Superior temporal gyrus (tissue), 1 donor: ENCODE results near the gene SMIM20.
A peak's percentile ranks its signal among the peaks of the same experiment; 100 is the strongest.
"Not testable (repeated sequence)": the region's sequence is repeated elsewhere in the genome, so short reads cannot be mapped to it uniquely, and the experiment has no call there.

Source experiments
- DNase-seq: peaks from one replicate; pipeline ENCODE4 v3.0.0-alpha.2; 2016; ENCODE audit errors: extremely low spot score

SMIM20 gene

DNA sequence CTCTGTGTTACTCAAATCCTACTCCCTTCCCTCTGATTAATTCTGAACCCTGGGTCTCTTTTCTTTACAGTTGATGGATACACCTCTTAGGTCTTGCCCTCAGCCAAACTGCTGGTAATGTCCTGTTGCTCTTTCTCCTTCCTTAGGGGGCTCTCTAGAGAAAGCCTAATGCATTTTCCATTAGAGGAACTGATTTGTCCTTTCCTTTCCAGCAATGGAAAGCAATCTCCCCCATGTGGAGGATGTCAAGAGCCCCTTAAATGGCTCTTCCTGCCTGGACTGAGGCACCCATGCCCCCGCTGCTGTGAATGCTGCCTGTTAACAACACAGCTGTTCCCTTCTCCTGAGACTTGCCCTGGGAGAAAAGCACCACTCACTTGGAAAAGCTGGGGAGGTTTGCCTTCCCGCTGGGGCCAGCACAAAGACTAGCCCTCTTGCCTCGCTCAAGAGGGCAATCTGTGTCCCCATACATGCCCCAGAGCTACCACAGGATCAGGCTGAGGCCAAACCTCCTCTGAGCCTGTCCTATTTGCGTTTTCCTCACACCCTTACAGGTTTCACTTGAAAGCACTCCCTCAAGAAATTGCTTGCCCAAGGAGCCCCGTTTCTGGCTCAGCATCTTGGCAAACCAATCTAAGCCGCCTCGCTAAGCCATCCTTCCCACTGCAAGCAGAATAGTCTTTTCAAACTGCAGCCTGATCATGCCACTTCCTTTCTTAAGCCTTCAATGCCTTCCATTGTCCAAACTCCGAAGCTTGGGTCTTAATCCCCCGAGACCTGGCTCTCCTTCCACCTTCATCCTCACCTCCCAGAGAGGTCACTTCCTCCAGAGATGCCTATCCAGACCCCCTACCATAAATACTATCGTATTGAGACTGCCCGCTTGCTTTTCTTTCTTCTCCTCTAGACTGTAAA, 23.2 kb upstream of the SMIM20 start:
- DNase-seq = peak; percentile 24

DNA sequence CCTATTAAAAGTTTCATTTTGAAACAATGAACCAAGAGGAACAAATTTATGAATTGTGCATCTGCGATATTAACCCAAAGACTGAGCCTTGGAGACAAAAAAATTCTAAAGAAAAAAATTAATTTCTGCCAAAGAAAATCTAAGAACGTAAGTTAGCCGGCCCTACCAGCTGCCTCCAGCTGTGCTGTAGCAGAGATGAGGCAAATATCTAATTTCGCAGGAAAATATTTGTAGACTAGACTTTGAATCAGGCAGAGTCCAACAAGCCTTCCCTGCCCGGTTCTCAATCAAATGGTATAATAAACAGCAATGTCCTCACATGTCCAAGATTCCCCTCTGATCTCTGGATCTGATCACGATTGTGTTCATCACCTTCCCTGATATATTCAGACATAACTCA, 21.2 kb upstream of the SMIM20 start:
- DNase-seq = no peak

DNA sequence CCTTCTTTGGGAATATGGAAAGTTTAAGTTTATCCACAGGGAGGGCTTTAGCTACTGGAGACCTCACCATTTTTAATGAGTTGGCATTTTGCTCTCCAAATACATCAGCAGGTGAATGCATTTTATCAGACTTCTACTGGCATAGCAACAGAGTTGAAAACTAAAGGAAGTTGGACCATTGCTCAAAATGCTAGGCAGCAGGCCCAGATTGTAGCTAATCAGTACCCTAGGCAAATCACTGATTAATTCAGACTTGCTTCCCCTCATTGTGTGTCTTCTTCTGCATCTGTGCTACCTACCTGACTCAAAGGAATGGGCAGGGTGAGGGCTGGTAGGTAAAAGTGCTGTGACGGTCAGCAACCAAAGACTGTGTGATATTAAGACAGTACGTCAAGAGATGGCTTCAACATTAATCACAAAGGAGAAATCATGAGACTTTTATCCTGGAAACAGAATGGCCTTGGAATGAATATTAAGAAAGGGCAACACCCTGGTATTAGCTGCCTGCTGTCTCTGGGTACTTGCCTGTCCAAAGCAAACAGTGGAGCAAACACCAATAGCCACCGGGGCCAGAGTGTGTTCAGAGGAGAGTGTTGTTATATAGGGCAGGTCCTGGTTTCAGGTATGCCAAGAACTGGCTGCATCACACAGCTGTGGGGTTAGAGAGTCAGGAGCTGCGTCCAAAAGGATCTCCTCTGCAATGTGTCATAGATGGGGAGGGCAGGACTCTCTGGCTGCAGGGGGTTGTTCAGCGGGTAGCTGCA, 17.1 kb upstream of the SMIM20 start:
- no peak for DNase-seq

DNA sequence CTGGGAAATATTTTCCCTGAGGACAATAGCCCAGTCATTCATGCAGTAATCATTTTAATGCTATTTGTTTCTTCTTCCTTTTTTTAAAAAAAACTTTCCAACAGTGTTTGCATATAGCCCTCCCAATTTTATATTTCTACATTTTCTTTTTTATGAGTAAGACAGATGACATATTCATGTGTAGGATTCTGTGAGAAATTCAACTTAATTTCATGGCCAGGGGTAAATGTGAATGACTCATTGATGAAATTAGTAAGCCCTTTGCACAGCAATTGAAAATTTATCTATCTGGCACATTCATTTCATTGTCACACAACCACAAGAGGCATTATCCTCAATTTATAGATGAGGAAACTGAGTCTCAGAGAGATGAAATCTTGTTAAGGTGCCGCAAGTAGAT, 13.7 kb upstream of the SMIM20 start:
- DNase-seq = no peak

DNA sequence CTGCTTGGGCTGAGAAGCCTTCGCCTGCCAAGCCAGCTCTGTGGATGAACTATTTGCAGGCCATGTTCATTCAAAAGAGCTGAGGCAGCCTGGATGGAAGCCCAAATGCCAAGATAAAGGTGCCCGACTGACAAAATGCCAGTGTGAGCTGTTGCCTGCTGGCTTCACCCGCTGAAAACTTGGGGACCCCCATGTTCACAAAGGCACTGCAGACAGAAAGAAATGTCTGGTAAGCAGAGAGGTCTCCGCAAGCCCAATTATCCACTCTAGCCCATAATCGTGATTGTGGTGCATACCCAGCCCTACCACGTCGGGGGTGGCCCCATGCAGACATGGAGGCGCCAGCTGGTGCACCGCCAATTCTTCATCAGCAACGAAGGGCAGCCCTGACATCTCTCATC, 13.0 kb upstream of the SMIM20 start:
- no peak for DNase-seq

DNA sequence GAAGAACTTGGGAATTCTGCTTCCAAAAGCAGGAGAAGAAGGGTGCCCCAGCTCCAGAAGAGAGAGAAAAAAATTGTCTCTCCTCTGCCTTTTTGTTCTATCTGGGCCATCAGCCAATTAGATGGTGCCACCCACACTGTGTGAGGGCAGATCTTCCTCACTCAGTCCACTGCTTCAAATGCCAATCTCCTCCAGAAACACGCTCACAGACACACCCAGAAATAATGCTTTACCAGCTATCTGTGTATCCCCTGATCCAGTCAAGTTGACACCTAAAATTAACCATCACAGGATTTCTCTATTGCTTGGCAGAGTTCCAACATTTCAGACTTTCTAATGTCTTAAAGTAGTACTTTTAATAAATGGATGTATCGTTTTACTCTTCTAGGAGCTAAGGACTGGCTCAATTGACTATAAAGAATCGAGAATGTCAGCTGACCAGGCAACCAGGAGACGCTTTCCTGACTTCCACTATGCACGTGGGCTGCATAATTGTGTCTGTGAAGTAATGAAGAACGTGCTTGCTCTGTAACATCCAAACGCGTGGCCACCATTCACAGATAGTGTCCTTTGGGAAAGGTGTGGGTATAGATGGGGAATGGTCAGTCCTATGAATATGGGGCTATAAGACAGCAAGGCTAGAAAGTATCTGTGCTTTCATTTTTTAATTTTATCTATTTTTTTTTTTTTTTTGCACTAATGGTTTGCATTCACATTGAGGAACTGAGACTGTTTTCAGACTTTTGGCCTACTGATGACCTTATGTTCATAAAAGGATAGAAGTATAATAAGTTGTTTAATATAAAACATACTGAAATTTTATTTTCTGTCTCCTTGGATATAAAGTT, 9.9 kb upstream of the SMIM20 start:
- peak; percentile 27 for DNase-seq

DNA sequence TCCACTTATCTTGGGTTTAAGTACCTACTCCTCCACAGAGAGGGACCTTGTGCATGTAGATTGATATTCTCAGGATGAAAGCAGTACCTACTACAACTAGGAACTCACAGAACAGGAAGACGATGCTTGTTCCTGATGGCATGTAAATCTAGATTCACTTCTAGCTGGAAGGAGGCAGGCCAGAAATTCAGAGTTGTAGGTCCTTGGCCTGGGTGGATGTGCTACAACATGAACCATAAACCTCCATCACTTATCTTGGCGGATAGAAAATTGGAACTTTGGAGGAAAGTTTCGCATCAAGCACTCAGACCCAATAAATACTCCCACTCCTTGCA, 9.3 kb upstream of the SMIM20 start:
- no peak for DNase-seq

DNA sequence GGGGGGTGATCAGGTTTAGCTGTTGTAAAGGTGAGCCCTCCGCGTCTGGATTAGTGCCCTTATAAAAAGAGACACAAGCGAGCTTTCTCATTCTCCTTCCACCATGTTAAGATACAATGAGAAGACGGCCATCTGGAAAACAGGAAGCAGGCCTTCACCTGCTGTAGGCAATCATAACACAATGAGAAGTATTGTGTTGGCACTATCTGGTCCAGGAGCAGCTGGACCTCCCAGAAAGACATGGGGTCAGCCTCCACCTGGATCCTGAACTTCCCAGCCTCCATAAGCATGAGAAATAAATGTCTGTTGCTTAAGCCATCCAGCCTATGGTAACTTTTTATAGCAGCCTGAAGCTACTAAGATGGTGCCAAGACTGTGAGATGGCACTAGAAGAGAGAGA, 8.6 kb upstream of the SMIM20 start:
- no peak for DNase-seq

DNA sequence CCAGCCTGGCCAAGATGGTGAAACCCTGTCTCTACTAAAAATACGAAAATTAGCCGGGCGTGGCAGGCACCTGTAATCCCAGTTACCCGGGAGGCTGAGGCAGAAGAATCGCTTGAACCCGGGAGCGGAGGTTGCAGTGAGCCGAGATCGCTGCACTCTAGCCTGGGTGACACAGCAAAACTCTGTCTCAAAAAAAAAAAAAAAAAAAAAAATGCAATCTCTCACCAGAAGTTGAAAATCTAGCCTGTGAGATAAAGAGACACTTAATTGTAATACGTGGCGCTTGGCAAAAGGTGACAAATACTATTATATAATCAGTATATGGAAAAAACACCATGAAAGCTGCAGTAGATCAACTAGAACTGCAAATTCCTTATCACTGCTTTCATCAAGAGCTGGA, 7.9 kb upstream of the SMIM20 start:
- DNase-seq = not testable (repeated sequence)

DNA sequence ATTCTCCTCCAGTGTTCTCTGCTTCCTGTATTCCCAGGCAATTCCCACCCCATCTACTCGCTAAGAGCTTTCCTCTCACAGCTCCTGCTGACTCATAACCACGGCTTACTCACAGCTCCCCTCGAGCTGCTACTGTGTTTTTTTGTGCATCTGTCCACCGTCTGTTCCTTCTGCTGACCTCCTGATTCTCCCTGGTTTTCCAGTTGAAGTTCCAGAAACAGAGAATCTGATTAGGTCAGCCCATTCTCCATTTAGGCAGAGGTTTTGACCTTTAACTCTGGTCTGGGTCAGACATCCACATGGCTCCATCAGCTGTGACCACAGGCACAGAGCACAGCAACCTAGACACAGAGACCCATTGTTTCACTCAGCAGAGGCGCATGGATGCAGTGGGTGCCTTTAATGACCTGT, 5.5 kb upstream of the SMIM20 start:
- DNase-seq = peak; percentile 61

DNA sequence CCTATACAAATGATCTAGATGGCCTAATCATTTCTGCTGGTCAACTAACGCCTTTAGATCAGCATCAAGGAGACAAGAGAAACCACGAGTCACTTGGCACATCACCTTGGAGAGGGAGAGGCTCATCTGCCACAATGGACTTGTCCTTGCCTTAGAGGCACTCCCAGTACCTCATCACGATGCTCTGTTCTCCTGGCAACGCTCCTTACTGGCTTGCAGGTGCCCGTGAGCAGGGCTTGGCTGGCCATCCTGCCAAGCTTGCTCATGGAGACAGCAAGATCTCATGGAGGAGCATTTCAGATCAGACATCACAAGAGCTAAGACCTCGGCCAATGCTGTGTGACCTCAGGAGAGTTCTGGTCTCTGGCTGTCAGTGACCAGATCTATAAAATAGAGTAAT, 2.7 kb upstream of the SMIM20 start:
- no peak for DNase-seq

DNA sequence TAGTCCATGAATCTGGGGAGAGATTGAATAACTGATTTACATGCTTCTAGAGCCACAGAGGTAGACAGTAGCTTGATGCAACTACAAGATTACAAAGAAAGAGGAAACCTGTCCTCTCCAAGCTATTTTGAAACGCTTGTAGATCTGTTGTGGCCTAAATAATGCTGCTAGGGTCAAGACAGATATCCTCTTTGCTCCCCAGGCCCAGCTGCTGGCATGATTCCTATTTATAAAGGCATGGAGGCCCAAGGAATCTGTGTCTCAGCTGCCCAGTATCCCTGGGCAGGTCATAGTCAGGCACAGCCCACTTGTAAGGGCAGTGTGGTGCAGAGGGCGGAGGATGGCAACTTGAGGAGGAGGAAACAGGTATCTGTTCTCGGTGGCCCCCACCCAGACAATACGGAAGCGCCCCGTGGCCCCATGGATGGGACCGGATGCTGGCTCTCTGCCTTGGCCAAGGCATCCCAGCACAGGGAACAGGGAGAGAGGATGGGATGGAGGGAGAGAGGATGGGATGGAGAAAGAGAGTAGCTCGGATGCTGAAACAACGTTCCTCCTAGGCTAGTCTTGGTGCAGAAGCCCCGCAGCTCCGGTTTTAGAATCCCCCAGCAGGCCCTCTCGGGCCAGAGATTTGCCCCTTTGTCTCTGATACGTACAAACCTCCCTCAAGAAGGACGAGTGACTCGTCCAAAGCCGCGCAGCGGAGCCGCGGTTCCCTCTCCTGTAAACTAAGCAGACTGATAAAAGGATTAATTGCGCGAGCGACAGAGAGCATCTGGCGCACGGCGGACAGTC, 767 bp upstream of the SMIM20 start:
- no peak for DNase-seq

DNA sequence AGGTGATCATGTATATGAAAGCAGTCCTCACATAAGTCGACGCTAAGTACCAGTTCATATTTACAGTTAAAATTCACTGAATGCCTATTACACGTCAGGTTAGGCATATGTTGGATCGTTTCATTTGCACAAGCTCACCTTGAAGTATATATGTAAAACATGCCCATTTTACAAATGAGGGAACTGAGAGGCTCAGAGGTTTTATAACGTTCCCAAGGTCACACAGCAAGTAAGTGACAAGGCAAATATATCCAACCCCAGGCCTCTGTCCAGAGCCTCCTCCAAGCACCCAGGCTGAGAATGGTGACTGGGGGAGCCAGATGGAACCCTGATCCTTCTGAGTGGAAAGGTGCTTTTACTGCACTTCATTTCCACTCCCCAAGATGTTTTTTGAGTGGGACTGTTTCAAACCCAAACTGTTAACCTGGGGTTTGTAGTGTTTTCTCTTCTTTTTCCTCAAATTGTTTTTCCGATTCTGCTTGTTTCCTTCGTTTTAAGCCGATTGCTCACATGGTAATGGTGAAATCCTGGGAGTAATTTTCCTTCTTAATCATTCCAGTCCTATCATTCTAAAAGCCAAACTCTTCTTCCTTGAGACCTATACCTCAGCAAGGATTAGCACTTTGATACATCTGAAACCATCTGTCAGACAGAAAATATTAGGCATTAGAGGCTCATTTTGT, 791 bp downstream of the SMIM20 start:
- DNase-seq = peak; percentile 32

DNA sequence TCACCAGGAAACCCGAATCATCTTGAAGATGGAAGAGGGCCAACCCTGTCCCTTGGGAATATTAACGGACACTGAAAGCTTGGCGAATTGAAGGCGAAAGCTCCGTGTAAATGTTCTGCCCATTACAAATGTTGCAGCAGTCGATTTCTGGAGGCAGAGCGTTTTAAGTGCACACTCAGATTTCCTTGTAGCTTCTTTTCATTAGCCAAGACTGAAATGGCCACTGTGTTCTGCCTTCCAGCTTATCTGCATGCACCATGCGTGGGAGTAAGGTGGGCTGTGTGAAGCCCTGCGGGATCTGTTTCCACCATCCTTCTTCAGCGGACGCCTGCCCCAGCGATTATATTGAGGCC, 1.3 kb downstream of the SMIM20 start:
- peak; percentile 45 for DNase-seq

DNA sequence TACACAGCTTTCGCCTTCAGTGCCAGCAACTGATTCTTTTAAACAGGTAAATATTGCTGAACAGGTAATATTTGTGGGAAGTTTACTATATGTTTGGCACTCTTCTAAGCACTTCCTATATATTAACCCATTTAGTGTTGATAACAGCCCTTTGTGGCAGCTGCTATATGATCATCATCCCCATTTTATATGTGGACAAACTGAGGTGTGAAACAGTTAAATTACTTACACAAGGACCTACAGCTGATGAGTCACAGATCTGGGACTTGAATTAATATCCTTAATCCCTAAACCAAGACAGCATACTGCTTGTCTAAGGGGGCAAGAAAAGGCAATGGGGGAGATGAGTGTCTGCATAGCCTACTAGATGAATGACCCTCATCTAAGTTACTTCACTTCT, 2.9 kb downstream of the SMIM20 start:
- DNase-seq = no peak

DNA sequence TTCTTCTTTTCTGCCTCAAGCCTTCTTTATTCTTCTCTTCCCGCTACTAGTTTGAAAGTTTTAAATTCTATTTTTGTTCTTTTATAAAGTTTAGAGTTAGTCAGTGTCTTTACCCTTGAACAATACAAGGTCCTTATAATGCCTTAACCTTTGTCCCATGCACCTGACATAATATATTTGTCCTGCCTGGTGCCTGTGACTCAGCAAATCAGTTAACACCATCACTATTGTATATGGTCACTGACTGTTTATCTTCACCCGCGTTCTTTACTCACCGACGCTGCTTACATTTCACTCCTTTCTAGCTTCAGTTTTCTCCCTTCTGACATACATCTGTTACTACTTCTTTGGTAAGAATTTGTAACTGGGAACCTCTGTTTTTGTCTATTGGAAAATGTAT, 5.7 kb downstream of the SMIM20 start:
- DNase-seq = no peak

DNA sequence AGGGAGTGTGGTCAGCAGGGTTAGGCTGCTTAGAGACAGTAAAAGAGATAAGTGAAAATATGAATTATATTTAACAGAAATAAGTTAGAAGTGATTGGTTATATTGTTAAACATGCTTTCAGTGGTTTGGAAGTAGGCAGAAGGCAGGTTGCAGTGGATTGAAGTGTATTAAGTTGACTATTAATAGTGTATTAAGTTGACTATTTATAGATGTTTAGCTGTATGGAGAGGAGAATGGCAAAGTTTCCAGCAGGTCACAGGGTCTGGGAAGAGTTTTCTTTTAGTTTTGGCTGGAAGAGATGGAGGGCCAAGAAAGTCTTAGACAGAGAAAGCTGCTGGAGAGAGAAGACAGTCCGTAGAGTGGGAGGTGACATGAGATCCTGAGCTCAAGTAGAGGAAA, 7.9 kb downstream of the SMIM20 start:
- no peak for DNase-seq

DNA sequence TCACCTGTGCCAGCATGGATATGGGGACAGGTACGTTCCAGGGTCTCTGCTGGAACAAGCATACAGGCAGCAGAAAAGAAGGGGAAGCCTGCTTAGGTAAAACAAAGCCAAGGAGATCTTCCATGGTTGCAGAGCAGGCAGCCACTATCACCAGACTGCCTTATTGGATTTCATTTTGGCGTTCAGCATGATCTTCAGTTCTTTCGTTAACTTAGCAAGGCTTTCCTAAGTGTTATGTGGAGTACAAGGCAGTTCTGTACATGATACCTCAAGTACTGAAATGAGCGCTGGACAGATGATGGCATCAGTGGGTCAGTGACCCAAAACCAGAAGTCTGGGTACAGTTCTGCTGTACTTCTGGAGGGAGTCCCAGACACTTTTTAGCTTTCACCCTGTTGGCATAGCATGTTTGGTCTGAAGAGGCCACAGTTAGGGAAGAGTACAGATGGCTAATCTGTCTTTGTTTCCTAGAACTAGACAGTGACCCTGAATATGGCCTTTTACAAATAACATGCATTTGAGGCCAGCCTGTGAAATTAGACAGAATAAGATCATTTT, 8.9 kb downstream of the SMIM20 start:
- DNase-seq = no peak

DNA sequence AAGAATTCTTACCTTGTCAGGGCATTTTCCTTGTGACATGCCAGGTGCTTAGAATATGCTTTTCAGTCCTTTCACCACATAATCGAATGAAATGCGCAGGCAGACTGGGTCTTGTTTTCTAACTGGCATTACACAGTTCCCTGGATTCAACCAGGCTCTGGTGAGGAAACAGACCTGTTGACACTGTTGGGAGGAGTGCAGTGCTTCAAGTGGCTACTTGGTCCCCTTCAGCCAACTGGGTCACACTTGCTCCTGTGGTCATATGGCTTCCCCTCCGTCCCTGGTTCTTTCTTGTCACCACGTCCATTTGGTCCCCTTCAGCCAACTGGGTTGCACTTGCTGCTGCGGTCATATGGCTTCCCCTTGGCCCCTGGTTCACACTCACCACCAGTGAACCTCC, 9.7 kb downstream of the SMIM20 start:
- DNase-seq = no peak

DNA sequence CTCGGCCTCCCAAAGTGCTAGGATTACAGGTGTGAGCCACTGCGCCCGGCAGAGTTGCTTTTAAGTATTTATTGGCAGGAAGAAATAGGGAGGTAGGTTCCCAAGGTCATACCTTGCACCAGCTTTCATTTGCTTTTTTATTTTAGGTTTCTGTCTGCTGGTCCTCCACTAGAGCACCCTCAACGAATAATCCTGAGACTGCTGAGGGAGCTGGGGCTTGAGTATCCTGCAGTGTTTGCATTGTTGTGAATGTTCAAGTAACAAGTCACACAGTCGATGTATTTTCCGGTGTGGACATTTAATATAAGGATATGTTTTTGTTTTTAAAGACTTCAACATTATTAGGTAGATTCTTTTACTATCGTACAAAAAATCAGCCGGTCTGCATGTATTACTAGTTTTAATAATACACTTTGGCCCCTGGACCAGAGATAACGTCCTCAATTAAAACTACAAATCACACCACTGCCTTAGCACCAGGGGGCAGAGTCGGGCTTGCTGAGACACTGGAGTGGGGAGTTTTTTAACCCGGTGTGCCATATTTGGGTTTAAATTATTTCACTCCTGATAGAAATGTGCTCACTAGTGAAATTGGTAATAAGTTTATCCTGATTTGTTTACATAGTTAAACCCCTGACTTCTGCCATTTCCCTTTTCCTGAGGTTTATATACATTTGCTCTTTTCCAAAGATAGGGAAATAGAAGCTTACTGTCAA, 11.6 kb downstream of the SMIM20 start:
- peak; percentile 76 for DNase-seq
